Uterus (tissue), 2 donors: ENCODE measurements around the gene MYBPC3.
"Not testable (repeated sequence)": the region's sequence is repeated elsewhere in the genome, so short reads cannot be mapped to it uniquely, and the experiment has no call there.

ENCODE experiments used
- CTCF ChIP-seq, 4 experiments: fragments of 200-600 bp in 2 of 4; fragments of 450-650 bp in 2 of 4; sonication (generic) in 2 of 4; IDR thresholded peaks; one replicate each; pipeline ENCODE4 v1.5.1; 2016 to 2019; ENCODE audit warnings: antibody characterized with exemption in 4 of 4, mild to moderate bottlenecking in 2 of 4, moderate library complexity in 1 of 4
- POLR2A ChIP-seq, 2 donors: fragments of 450-650 bp; IDR thresholded peaks; one replicate each; pipeline ENCODE4 v1.6.1; 2016; ENCODE audit warnings: antibody characterized with exemption in 2 of 2, mild to moderate bottlenecking in 1 of 2, moderate library complexity in 1 of 2

- TF ChIP-seq CTCF, POLR2A (IDR thresholded peaks at IDR 0.05): not testable (repeated sequence)
These were observed 36.0 kb downstream of the MYBPC3 start for GRCh38 chr11:47316501-47316900.
